ENCODE measurements around the gene ZNF79. TPM values are rescaled to one million over a fixed set of nuclear protein-coding genes. Genes with fewer than 3 reads are reported as not detected.

The ZNF79 gene
- total and polyA plus RNA-seq, 2 experiments from 2014 or later = 2.2 to 6.3 TPM

DNA sequence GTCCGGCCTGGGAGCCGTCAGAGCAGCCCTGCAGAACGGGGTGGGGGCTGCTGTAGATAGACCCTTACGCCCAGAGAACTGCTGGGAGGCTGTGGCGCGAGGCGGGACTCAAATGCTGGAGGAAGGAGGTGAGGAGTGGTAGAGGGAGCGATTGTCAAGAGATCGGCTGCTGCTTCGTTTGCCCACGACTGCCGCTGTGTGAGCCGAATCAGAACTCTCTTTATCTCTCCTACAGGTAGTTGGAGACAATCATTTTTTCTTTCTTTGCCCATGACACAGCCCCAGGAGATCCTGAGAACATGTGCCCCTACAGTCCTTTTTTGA, 456 bp downstream of the ZNF79 start:
- ATAC-seq (no peak), DNase-seq (ENCODE audit: low spot score) (no peak)
- H3F3A ChIP-seq (replicated peaks; ENCODE audit: low read depth) = 0 out of 2 replicates have a peak, but pooled peaks cover 3% of the 10 kb centered on the region
- peak overlapping the region; percentile 95 for H3K4me3 ChIP-seq
- peaks cover 9% of the 10 kb centered on the region for H3K27me3 Mint-ChIP-seq (ENCODE audit: insufficient read depth, low read depth, poor library complexity)
- peak overlapping the region; percentile 99 for H3K4me3 Mint-ChIP-seq
- H3K36me3 Mint-ChIP-seq (ENCODE audit: low read depth) = peaks cover 13% of the 10 kb centered on the region; the same call in 2 of the 3 replicates
- peak overlapping the region; percentile 100 for H3K27ac Mint-ChIP-seq
- H3K9me2 ChIP-seq (ENCODE audit: insufficient read depth) = no peaks in the 10 kb centered on the region
- peak overlapping the region; percentile 79 for H2AFZ ChIP-seq
- H4K20me1 ChIP-seq (replicated peaks; ENCODE audit: insufficient read depth) = peaks cover 5% of the 10 kb centered on the region
- H3K27me3 ChIP-seq (ENCODE audit: insufficient read depth) = no peaks in the 10 kb centered on the region
- no peaks in the 10 kb centered on the region for H3K9me3 Mint-ChIP-seq
- H3K4me1 Mint-ChIP-seq = peaks cover 17% of the 10 kb centered on the region
- peaks cover 40% of the 10 kb centered on the region for H3K79me2 ChIP-seq (replicated peaks; ENCODE audit: insufficient read depth)
- TF ChIP-seq JUNB (IDR thresholded peaks at IDR 0.05; ENCODE audit: unreplicated experiment) (no peak), EZH2 (IDR thresholded peaks at IDR 0.05; ENCODE audit: low read depth, unreplicated experiment) (no peak), EZH2phosphoT487 (IDR thresholded peaks at IDR 0.05; ENCODE audit: unreplicated experiment) (no peak), ZNF114 (CRISPR knock-in tag; IDR thresholded peaks at IDR 0.05) (no peak), NANOG (IDR thresholded peaks at IDR 0.05; ENCODE audit: borderline replicate concordance) (no peak), POLR2AphosphoS5 (IDR thresholded peaks at IDR 0.05; ENCODE audit: low read depth) (no peak), ZNF331 (CRISPR knock-in tag; IDR thresholded peaks at IDR 0.05; ENCODE audit: low read depth) (no peak), CREB1 (CRISPR knock-in tag; IDR thresholded peaks at IDR 0.05; ENCODE audit: low read depth) (no peak), STAT1 (IDR thresholded peaks at IDR 0.05; ENCODE audit: unreplicated experiment) (no peak)
- TF ChIP-seq, protein P1, sequence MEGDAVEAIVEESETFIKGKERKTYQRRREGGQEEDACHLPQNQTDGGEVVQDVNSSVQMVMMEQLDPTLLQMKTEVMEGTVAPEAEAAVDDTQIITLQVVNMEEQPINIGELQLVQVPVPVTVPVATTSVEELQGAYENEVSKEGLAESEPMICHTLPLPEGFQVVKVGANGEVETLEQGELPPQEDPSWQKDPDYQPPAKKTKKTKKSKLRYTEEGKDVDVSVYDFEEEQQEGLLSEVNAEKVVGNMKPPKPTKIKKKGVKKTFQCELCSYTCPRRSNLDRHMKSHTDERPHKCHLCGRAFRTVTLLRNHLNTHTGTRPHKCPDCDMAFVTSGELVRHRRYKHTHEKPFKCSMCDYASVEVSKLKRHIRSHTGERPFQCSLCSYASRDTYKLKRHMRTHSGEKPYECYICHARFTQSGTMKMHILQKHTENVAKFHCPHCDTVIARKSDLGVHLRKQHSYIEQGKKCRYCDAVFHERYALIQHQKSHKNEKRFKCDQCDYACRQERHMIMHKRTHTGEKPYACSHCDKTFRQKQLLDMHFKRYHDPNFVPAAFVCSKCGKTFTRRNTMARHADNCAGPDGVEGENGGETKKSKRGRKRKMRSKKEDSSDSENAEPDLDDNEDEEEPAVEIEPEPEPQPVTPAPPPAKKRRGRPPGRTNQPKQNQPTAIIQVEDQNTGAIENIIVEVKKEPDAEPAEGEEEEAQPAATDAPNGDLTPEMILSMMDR (conservative IDR thresholded peaks at IDR 0.05; ENCODE audit: low read depth in 2 of 2) = no peak
- TF ChIP-seq, protein P2, sequence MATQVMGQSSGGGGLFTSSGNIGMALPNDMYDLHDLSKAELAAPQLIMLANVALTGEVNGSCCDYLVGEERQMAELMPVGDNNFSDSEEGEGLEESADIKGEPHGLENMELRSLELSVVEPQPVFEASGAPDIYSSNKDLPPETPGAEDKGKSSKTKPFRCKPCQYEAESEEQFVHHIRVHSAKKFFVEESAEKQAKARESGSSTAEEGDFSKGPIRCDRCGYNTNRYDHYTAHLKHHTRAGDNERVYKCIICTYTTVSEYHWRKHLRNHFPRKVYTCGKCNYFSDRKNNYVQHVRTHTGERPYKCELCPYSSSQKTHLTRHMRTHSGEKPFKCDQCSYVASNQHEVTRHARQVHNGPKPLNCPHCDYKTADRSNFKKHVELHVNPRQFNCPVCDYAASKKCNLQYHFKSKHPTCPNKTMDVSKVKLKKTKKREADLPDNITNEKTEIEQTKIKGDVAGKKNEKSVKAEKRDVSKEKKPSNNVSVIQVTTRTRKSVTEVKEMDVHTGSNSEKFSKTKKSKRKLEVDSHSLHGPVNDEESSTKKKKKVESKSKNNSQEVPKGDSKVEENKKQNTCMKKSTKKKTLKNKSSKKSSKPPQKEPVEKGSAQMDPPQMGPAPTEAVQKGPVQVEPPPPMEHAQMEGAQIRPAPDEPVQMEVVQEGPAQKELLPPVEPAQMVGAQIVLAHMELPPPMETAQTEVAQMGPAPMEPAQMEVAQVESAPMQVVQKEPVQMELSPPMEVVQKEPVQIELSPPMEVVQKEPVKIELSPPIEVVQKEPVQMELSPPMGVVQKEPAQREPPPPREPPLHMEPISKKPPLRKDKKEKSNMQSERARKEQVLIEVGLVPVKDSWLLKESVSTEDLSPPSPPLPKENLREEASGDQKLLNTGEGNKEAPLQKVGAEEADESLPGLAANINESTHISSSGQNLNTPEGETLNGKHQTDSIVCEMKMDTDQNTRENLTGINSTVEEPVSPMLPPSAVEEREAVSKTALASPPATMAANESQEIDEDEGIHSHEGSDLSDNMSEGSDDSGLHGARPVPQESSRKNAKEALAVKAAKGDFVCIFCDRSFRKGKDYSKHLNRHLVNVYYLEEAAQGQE (IDR thresholded peaks at IDR 0.05; ENCODE audit: unreplicated experiment) = no peak
- TF ChIP-seq, protein P3, sequence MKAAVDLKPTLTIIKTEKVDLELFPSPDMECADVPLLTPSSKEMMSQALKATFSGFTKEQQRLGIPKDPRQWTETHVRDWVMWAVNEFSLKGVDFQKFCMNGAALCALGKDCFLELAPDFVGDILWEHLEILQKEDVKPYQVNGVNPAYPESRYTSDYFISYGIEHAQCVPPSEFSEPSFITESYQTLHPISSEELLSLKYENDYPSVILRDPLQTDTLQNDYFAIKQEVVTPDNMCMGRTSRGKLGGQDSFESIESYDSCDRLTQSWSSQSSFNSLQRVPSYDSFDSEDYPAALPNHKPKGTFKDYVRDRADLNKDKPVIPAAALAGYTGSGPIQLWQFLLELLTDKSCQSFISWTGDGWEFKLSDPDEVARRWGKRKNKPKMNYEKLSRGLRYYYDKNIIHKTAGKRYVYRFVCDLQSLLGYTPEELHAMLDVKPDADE (IDR thresholded peaks at IDR 0.05) = no peak
- TF ChIP-seq, protein P4, sequence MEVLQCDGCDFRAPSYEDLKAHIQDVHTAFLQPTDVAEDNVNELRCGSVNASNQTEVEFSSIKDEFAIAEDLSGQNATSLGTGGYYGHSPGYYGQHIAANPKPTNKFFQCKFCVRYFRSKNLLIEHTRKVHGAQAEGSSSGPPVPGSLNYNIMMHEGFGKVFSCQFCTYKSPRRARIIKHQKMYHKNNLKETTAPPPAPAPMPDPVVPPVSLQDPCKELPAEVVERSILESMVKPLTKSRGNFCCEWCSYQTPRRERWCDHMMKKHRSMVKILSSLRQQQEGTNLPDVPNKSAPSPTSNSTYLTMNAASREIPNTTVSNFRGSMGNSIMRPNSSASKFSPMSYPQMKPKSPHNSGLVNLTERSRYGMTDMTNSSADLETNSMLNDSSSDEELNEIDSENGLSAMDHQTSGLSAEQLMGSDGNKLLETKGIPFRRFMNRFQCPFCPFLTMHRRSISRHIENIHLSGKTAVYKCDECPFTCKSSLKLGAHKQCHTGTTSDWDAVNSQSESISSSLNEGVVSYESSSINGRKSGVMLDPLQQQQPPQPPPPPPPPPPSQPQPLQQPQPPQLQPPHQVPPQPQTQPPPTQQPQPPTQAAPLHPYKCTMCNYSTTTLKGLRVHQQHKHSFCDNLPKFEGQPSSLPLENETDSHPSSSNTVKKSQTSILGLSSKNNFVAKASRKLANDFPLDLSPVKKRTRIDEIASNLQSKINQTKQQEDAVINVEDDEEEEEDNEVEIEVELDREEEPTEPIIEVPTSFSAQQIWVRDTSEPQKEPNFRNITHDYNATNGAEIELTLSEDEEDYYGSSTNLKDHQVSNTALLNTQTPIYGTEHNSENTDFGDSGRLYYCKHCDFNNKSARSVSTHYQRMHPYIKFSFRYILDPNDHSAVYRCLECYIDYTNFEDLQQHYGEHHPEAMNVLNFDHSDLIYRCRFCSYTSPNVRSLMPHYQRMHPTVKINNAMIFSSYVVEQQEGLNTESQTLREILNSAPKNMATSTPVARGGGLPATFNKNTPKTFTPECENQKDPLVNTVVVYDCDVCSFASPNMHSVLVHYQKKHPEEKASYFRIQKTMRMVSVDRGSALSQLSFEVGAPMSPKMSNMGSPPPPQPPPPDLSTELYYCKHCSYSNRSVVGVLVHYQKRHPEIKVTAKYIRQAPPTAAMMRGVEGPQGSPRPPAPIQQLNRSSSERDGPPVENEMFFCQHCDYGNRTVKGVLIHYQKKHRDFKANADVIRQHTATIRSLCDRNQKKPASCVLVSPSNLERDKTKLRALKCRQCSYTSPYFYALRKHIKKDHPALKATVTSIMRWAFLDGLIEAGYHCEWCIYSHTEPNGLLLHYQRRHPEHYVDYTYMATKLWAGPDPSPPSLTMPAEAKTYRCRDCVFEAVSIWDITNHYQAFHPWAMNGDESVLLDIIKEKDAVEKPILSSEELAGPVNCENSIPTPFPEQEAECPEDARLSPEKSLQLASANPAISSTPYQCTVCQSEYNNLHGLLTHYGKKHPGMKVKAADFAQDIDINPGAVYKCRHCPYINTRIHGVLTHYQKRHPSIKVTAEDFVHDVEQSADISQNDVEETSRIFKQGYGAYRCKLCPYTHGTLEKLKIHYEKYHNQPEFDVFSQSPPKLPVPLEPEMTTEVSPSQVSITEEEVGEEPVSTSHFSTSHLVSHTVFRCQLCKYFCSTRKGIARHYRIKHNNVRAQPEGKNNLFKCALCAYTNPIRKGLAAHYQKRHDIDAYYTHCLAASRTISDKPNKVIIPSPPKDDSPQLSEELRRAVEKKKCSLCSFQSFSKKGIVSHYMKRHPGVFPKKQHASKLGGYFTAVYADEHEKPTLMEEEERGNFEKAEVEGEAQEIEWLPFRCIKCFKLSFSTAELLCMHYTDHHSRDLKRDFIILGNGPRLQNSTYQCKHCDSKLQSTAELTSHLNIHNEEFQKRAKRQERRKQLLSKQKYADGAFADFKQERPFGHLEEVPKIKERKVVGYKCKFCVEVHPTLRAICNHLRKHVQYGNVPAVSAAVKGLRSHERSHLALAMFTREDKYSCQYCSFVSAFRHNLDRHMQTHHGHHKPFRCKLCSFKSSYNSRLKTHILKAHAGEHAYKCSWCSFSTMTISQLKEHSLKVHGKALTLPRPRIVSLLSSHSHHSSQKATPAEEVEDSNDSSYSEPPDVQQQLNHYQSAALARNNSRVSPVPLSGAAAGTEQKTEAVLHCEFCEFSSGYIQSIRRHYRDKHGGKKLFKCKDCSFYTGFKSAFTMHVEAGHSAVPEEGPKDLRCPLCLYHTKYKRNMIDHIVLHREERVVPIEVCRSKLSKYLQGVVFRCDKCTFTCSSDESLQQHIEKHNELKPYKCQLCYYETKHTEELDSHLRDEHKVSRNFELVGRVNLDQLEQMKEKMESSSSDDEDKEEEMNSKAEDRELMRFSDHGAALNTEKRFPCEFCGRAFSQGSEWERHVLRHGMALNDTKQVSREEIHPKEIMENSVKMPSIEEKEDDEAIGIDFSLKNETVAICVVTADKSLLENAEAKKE (CRISPR knock-in tag; IDR thresholded peaks at IDR 0.05) = no peak
- H3K4me2 ChIP-seq = peak overlapping the region; percentile 100
- H3K36me3 ChIP-seq (ENCODE audit: insufficient read depth) = 0 out of 2 replicates have a peak, but pooled peaks cover 6% of the 10 kb centered on the region
- H3K4me1 ChIP-seq (ENCODE audit: insufficient read depth) = peaks cover 6% of the 10 kb centered on the region; the same call in 1 of the 2 replicates
- H3K27ac ChIP-seq (ENCODE audit: low read depth) = no peak overlapping the region; the same call in 1 of the 2 replicates

All from GM23338 (cell line).